Measurements from ENCODE around the gene MUS81.
A peak's percentile ranks its signal among the peaks of the same experiment; 100 is the strongest.
"Not testable (repeated sequence)": the region's sequence is repeated elsewhere in the genome, so short reads cannot be mapped to it uniquely, and the experiment has no call there.

MUS81 gene

GRCh38 chr11:65844231-65844872 lies 15.9 kb upstream of the MUS81 start:
- DNase-seq (ENCODE audit: insufficient read length, low spot score) (no peak), FAIRE-seq (no peak)

- DNase-seq (ENCODE audit: insufficient read length, low spot score) (no peak), FAIRE-seq (no peak)
These were observed 12.5 kb upstream of the MUS81 start for GRCh38 chr11:65847746-65848145.

GRCh38 chr11:65848693-65849092 lies 11.5 kb upstream of the MUS81 start:
- FAIRE-seq; DNase-seq (ENCODE audit: insufficient read length, low spot score): not testable (repeated sequence)

- FAIRE-seq (no peak), DNase-seq (ENCODE audit: insufficient read length, low spot score) (no peak)
These were observed 10.9 kb upstream of the MUS81 start for GRCh38 chr11:65849366-65849765.

- no peak for DNase-seq (ENCODE audit: insufficient read length, low spot score)
- no peak for FAIRE-seq
These were observed 10.4 kb upstream of the MUS81 start for GRCh38 chr11:65849771-65850216.

GRCh38 chr11:65850217-65851082 lies 9.8 kb upstream of the MUS81 start:
- FAIRE-seq, result no peak
- DNase-seq (ENCODE audit: insufficient read length, low spot score), result no peak

- FAIRE-seq (no peak), DNase-seq (ENCODE audit: insufficient read length, low spot score) (no peak)
These were observed 9.1 kb upstream of the MUS81 start for GRCh38 chr11:65851083-65851579.

GRCh38 chr11:65851811-65852507 lies 8.3 kb upstream of the MUS81 start:
- DNase-seq (ENCODE audit: insufficient read length, low spot score) (no peak), FAIRE-seq (no peak)

GRCh38 chr11:65852508-65853245 lies 7.6 kb upstream of the MUS81 start:
- FAIRE-seq (no peak), DNase-seq (ENCODE audit: insufficient read length, low spot score) (no peak)

GRCh38 chr11:65853246-65853979 lies 6.8 kb upstream of the MUS81 start:
- DNase-seq (ENCODE audit: insufficient read length, low spot score), result no peak
- no peak for FAIRE-seq

- no peak for DNase-seq (ENCODE audit: insufficient read length, low spot score)
- no peak for FAIRE-seq
These were observed 6.1 kb upstream of the MUS81 start for GRCh38 chr11:65854161-65854592.

GRCh38 chr11:65854852-65855837 lies 5.1 kb upstream of the MUS81 start:
- no peak for FAIRE-seq
- DNase-seq (ENCODE audit: insufficient read length, low spot score), result no peak

GRCh38 chr11:65855927-65856363 lies 4.3 kb upstream of the MUS81 start:
- no peak for FAIRE-seq
- DNase-seq (ENCODE audit: insufficient read length, low spot score), result no peak

GRCh38 chr11:65856689-65857499 lies 3.3 kb upstream of the MUS81 start:
- DNase-seq (ENCODE audit: insufficient read length, low spot score), result peak; percentile 75
- FAIRE-seq, result peak; percentile 53

GRCh38 chr11:65857500-65857852 lies 2.8 kb upstream of the MUS81 start:
- no peak for FAIRE-seq
- no peak for DNase-seq (ENCODE audit: insufficient read length, low spot score)

- FAIRE-seq, result peak; percentile 91
- DNase-seq (ENCODE audit: insufficient read length, low spot score), result peak; percentile 77
These were observed 2.2 kb upstream of the MUS81 start, which contains the start of gene CFL1 for GRCh38 chr11:65857853-65858680. CFL1 (minus strand) TSS chr11:65858180; CDS start chr11:65858099, 81 bp downstream.

- DNase-seq (ENCODE audit: insufficient read length, low spot score), result no peak
- no peak for FAIRE-seq
These were observed 1.5 kb upstream of the MUS81 start for GRCh38 chr11:65858681-65859087.
